BJ (cell line): ENCODE results near the gene TANGO2. TPM values are rescaled to one million over a fixed set of nuclear protein-coding genes. Genes with fewer than 3 reads are reported as not detected.

Source experiments
- CTCF ChIA-PET: fragments of 350-600 bp; formaldehyde crosslinking; extraction: SDS; loops from one replicate; lab custom pipeline; 2021; ENCODE audit warnings: antibody characterized with exemption, inconsistent platforms; lab: Yijun Ruan, JAX
- POLR2A ChIA-PET: fragments of 300-600 bp; sonication (Branson Sonifier 250); formaldehyde crosslinking; extraction: SDS; loops from one replicate; lab custom pipeline; 2021; ENCODE audit warnings: antibody characterized with exemption; lab: Charles Lee
- DNase-seq: peaks from one replicate; pipeline ENCODE4 v3.0.0-alpha.2; 2011; ENCODE audit warnings: low read depth
- H3K27me3 ChIP-seq: 2 replicates; pipeline ENCODE4 v1.6.0; 2011; ENCODE audit warnings: low read length; ENCODE audit not compliant: control insufficient read depth, insufficient read depth
- H3K36me3 ChIP-seq: 2 replicates; pipeline ENCODE4 v1.5.1; 2011; ENCODE audit warnings: low read length; ENCODE audit not compliant: control insufficient read depth, insufficient read depth
- H3K4me3 ChIP-seq: 2 replicates; pipeline ENCODE4 v1.5.1; 2011; ENCODE audit warnings: low read depth, mild to moderate bottlenecking, control low read depth, low read length
- polyA plus RNA-seq: library from polyadenylated mRNA; depleted of rRNA; stranded (reverse); fragments of >200 nt; gene quantifications from 2 replicates; pipeline ENCODE4 v1.2.3, GENCODE V29; 2011
- TF ChIP-seq, protein P1 (sequence below): IDR thresholded peaks from 2 replicates; pipeline ENCODE4 v1.5.1; 2011; ENCODE audit warnings: low read depth, mild to moderate bottlenecking, control low read depth, inconsistent platforms, low read length, moderate library complexity; ENCODE audit not compliant: insufficient read depth

TANGO2 gene
- polyA plus RNA-seq, 1 experiment: 51.7 TPM

DNA sequence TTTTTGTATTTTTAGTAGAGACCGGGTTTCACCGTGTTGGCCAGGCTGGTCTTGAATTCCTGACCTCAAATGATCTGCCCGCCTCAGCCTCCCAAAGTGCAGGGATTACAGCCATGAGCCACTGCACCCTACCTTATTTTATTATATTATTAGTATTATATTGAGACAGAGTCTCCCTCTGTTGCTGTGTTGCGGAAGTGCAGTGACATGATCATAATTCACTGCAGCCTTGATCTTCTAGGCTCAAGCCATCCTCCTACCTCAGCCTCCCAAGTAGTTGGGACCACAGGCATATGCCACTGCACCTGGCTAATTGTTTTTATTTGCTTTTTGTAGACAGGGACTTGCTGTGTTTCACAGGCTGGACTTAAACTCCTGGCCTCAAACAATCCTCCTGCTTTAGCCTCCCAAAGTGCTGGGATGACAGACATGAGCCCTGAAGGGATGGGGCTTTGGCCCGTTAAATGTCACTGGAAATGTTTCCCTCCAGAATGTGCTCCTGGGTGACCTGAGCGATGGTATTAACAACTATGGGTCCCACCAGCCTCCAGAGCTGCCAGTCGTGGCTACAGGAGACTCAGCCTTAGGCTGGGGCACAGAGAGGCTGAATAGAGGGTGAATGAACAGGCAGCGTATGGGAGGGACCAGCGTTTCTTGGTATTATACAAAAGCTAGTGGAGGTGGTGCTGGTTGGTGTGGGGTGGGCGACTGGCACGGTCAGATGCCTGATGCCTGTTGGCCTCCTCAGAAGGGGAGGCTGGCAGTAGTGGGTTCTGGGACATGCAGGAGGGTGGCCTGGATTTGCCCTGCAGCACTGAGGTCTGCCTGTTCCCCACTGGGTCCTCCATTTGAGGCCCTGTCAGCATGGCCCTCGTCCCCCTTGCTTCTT is 7.3 kb downstream of the TANGO2 start:
- POLR2A ChIA-PET: no interaction called here
- CTCF ChIA-PET: interaction anchor here (0.8 to 1.0 kb wide), 2 partner anchors 55 to 58 kb away, joined by 3 read pairs; no protein-coding TSS in a partner anchor
- TF ChIP-seq, protein P1, sequence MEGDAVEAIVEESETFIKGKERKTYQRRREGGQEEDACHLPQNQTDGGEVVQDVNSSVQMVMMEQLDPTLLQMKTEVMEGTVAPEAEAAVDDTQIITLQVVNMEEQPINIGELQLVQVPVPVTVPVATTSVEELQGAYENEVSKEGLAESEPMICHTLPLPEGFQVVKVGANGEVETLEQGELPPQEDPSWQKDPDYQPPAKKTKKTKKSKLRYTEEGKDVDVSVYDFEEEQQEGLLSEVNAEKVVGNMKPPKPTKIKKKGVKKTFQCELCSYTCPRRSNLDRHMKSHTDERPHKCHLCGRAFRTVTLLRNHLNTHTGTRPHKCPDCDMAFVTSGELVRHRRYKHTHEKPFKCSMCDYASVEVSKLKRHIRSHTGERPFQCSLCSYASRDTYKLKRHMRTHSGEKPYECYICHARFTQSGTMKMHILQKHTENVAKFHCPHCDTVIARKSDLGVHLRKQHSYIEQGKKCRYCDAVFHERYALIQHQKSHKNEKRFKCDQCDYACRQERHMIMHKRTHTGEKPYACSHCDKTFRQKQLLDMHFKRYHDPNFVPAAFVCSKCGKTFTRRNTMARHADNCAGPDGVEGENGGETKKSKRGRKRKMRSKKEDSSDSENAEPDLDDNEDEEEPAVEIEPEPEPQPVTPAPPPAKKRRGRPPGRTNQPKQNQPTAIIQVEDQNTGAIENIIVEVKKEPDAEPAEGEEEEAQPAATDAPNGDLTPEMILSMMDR: peak; percentile 31

GRCh38 chr22:20028855-20029549 is 8.1 kb downstream of the TANGO2 start:
- TF ChIP-seq, protein P1: no peak
- DNase-seq: no peak
- ChIA-PET CTCF (no interaction called here), POLR2A (no interaction called here)
- no peak overlapping the region for H3K4me3 ChIP-seq
- no peaks in the 10 kb centered on the region for H3K27me3 ChIP-seq
- peaks cover 13% of the 10 kb centered on the region for H3K36me3 ChIP-seq

More for the DNA sequence above, 7.3 kb downstream of the TANGO2 start:
- peaks cover 10% of the 10 kb centered on the region for H3K36me3 ChIP-seq
- no peak overlapping the region for H3K4me3 ChIP-seq
- no peak for DNase-seq
- H3K27me3 ChIP-seq: no peaks in the 10 kb centered on the region

DNA sequence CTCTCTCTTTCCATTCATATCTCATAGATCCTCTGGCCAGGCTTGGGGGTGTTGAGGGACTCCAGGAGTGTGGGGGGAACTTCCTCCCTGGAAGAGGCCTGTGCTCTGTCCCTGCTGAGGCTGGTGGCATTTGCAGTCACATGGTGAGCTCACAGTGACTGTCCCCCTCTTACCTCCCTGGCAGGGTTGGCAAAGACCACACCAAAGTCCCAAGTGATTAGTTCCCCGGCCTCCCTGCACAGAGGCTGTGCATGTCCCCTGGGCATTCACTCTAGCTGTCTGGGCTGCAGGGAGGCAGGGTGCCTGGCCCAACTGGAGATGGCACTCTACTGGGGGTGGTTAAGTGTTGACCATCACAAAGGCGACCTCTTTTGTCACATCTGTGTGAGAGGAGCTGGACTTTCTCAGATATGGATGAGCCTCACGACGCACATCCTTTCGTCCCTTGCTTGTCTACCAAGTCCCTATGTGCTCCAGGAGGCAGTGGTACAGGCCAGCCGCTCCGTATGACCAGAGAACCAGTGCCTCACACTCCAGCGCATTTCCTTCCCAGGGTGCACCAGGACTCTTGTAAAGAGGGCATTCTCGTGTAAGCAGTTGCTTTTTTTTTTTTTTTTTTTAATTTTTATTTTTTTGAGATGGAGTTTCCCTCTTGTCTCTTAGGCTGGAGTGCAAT is 8.8 kb downstream of the TANGO2 start:
- H3K4me3 ChIP-seq: no peak overlapping the region
- no peak for DNase-seq
- peaks cover 11% of the 10 kb centered on the region for H3K36me3 ChIP-seq
- ChIA-PET POLR2A (no interaction called here), CTCF (no interaction called here)
- H3K27me3 ChIP-seq: no peaks in the 10 kb centered on the region
- TF ChIP-seq, protein P1: no peak

GRCh38 chr22:20031732-20032406 is 11.0 kb downstream of the TANGO2 start:
- peaks cover 10% of the 10 kb centered on the region for H3K36me3 ChIP-seq
- no peak overlapping the region for H3K4me3 ChIP-seq
- TF ChIP-seq, protein P1: no peak
- no peaks in the 10 kb centered on the region for H3K27me3 ChIP-seq
- DNase-seq: no peak
- CTCF ChIA-PET: interaction anchor here (0.8 to 1.5 kb wide), 3 partner anchors 9 to 19 kb away, joined by 3 to 5 read pairs (median 3); no protein-coding TSS in a partner anchor
- POLR2A ChIA-PET: no interaction called here
